GM18870 (cell line): ENCODE measurements around the gene SMCO3.

Experiments used
- ATAC-seq: cut with Tn5 transposase; IDR thresholded peaks from one replicate; pipeline ENCODE4 v1.9.1; 2021; ENCODE audit warnings: moderate library complexity; ENCODE audit not compliant: unreplicated experiment

Gene SMCO3

DNA sequence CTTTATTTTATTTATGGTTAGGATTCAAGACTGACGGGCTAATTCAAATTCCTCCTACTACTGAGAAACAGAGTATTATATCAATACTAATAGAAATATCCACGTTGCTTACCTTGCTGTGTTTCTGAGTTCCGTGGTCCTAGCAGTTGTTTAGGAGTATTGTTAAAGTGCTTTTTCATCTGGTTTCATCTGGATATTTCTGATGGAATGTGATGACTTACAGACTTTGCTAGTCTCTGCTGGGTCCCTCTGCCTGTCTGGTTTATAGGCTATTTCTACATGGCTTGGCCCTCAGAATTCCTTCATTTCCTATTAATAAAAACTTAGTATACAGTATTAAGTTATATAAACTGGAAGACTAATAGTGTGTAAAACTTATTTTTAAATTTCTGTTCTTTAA is at the start of gene SMCO3:
TSS of gene SMCO3 (minus strand) at position 169 of the 400 bp plus-strand sequence. CDS start 7,502 bp downstream, outside the sequence.
- no peak for ATAC-seq

GRCh38 chr12:14860490-14860889 is 46.5 kb upstream of the SMCO3 start:
- ATAC-seq = no peak

GRCh38 chr12:14858513-14858912 is 44.5 kb upstream of the SMCO3 start:
- no peak for ATAC-seq

DNA sequence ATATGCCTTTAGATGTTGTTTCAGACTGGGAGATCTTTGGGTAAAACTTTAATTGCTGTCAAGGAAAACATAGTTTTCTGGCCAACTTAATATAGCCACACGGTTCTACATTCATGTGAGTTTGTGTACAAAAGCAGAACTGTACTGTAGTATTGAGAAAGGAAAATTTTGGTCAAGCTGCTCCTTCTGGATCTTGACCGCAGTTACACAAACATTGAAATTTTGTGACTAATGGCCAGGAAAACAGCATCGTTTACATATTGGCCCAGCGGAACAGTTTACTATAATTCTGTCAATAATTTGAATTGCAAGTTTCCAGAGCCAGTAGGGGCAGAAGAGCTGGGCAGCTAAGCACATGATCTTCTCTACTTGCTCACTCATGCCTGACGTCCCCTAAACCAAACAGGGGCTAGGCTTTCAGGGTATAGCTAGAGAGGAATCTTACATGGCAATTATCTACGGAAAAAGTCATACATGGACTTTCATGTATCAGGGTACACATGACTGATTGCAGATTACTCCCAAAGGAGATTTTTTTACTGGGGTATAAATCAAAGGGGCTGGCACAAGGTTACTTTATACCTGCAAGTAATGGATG is 40.7 kb upstream of the SMCO3 start:
- ATAC-seq = no peak

- no peak for ATAC-seq
These were observed 40.0 kb upstream of the SMCO3 start for GRCh38 chr12:14853961-14854360.

- no peak for ATAC-seq
These were observed 38.9 kb upstream of the SMCO3 start for GRCh38 chr12:14852880-14853279.

GRCh38 chr12:14850929-14851663 is 37.1 kb upstream of the SMCO3 start:
- ATAC-seq = peak; percentile 71

GRCh38 chr12:14849661-14850060 is 35.7 kb upstream of the SMCO3 start:
- ATAC-seq = no peak

DNA sequence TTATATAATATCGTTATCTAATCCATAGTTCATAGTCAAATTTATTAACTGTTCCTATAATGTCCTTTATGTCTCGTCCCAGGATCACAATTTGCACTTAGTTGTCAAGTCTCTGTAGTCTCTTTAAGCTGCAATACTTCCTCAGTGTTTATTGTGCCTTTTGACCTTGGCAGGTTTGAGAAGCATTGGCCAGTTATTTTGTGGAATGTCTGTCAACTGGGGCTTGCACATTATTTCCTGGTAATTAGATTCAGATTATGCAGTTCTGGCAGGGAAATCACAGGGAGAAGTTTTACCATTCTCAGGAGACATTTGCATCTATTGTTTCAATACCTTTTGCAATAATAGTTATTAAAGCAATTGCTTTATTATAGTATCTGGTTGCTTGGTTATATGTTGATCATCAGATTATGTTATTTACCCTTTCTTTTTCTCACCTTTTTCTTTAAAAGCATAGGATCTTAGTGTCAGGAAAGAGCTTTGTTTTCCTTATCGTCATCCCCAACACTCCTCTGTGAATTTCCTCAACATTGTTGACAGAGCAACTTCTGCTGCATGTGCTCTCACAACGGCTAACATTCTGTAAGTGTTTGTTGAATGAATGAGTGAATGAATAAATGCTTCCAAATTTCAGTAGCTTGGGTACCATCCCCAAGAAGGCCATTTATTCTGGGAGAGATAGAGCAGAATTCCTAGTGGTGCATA is 33.0 kb upstream of the SMCO3 start:
- ATAC-seq = no peak

DNA sequence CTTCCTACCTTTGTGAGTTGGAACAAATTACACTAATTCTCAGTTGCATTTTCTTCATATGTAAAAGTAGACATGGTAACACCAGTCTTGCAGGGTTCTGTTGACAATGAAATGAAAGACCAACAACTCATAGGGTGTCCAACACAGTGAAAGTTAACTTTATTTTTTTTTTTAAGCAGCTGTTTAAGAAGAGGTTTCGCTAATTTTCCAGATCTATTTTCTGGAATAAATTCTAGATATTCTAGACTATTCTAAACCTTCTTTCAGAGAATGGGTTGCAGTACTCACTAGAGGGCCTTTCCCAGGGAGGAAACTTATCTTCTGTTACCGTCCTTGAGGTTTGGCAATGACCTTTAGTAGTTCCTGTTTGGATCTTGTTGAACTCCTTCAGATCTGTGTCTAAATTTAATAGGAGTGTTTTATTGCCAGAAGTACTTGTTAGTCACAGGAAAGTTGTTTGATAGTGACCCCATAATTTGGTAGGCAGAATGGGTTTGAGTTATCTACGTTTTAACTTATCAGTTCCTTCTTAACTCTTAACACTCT is 32.1 kb upstream of the SMCO3 start:
- no peak for ATAC-seq

DNA sequence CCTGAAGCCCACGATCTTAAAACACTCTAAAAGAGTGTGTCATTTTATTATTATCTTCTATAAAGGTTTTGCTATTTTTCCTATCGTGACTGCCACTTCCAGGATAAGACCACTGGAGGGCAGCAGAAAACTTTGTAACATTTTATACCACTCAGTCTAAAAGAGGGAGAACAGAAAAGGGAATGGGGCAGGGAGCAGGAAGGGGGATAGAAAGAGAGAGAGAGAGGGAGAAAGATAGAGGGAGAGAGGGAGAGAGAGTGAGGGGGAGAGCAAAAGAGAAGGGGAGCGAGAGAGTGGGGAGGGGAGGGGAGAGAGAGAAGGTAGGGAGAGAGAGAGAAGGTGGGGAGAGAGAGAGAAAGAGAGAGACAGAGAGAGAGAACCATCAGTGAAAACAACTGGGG is 31.4 kb upstream of the SMCO3 start:
- ATAC-seq = no peak

DNA sequence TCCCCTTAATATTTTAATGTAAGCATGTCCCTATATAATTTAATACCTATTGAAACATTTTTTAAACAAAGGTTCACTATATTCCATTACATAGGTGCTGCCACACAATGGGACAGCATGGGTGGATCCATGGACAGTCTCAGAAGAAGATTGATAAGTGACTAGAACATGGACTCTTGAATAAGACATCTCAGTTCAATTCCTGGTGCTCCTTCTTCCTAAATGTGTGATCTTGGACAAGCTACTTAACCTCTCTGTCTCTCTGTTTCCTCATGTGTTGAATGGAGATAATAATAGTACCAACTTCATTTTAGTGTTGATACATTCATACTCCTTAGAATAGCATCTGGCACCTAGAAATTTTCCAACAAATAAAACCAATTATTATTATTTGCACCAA is 30.4 kb upstream of the SMCO3 start:
- no peak for ATAC-seq

DNA sequence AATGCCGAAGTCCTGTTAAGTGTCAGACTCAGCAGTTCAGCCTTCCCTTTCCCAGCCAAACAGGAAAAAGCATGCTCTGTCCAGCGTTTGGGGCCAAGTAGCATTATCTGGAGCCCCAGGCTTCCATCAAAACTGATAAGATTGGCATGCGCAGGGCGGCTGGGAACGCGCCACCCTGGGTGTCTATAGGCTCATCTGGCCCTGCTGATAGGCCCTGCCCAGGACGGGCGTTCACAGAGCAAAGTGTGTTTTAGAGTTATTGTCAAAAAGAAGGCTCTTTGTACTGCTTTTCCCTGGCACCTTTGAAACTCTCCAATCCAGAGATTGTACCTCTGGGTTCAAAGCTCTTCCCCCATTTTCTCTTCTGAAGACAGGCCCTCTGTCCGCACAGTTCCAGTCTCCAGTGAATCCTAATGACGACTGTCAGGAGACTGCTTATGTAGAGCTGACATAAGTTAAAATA is 29.5 kb upstream of the SMCO3 start, which contains the start of gene ART4:
TSS of gene ART4 (minus strand) at position 102 of the 463 bp plus-strand sequence. CDS start 413 bp downstream, outside the sequence.
- ATAC-seq = no peak

GRCh38 chr12:14842315-14842714 is 28.3 kb upstream of the SMCO3 start:
- ATAC-seq = no peak

- no peak for ATAC-seq
These were observed 27.8 kb upstream of the SMCO3 start for GRCh38 chr12:14841761-14842160.

DNA sequence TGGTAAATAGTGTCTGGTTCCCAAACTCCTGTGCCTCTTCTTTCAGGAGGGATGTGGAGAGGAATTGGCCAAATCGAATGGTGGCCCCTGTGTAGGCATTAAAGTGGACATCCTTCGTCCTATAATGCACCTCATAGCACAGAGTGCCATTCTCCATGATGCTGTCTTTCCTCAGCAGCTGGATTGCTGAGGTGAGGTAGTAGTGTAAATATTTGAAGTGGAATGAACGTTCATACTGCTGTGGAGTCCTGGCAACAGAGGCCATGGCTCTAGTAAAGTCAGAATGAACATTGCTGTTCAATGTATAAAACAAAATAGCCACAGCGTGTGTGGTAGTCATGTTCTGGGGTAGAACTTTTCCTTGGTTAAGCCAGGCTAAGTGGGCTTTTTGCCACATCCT is 26.6 kb upstream of the SMCO3 start:
- no peak for ATAC-seq

DNA sequence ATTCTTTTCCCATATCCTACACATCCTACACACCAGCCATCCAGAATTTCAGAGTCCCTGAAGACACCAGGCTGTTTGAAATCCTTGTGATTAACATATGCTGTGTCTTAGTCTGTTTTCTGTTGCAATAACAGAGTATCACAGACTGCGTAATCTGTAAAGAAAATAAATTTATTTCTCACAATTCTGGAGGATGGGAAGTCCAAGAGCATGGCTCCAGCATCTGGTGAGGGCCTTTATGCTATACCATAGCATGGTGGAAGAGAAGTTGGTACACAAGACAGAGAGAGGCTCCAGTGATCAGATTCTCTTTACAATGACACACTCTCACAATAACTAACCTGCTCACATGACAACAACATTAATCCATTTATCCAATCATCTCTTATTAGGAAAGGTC is 25.3 kb upstream of the SMCO3 start:
- no peak for ATAC-seq

- ATAC-seq = no peak
These were observed 22.6 kb upstream of the SMCO3 start for GRCh38 chr12:14836336-14837210.

DNA sequence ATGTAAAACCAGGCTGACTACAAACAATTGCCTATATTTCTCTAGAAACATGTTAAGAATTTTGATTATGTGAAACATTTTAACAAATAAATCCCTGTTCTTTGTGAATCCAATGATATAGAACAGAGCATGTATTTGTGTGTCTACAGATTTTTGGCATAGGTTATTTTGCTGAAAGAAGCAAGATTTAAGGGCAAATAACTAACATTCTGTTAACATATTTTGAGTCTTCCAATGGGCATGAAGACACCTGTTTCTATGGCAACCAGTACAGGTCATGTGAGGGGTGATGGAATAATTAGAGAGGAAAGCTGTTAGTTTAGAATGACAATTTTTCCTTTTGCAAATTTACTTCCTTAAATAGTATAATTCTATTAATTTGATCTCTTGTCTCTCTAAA is 20.5 kb upstream of the SMCO3 start:
- no peak for ATAC-seq

DNA sequence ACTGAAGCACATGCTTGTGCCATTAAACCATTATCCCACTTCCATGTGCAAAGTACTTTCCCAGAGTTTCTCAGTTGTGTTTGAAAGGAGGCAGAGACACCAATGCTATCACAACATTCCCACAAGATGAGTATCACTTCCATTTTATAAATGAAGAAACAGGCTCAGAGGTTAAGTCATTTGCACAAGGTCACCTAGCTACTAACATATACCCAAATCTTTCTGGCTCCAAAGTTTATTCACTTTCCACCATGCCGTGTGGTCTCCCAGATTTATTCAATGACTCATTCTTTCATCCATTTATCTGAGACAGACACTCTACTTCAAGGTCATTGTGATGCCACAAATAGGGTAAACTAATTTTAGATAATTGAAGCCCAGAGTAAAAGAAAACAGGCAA is 20.0 kb upstream of the SMCO3 start:
- ATAC-seq = no peak

GRCh38 chr12:14833336-14833735 is 19.4 kb upstream of the SMCO3 start:
- ATAC-seq = no peak
